Prostate gland (tissue), 2 donors: ENCODE data around the gene PRX. TPM values are rescaled to one million over a fixed set of nuclear protein-coding genes. Genes with fewer than 3 reads are reported as not detected.
"Not testable (repeated sequence)": the region's sequence is repeated elsewhere in the genome, so short reads cannot be mapped to it uniquely, and the experiment has no call there.

Source experiments
- DNase-seq: peaks from one replicate; pipeline ENCODE4 v3.0.0-alpha.2; 2019; ENCODE audit warnings: low spot score
- H3K27ac ChIP-seq, 2 donors: fragments of 200-600 bp; sonication (generic); 2 replicates each; pipeline ENCODE4 v1.5.1; 2017 to 2019
- H3K27me3 ChIP-seq: fragments of 200-600 bp; sonication (generic); replicated peaks from 2 replicates; pipeline ENCODE4 v1.5.1; 2019; ENCODE audit not compliant: insufficient read depth
- H3K36me3 ChIP-seq, 2 donors: fragments of 200-600 bp; sonication (generic); 1 replicate in 1 of 2; 2 replicates in 1 of 2; pipeline versions ENCODE4 v1.5.1 to v1.8.1; 2017 to 2019
- H3K4me1 ChIP-seq: fragments of 200-600 bp; sonication (generic); replicated peaks from 2 replicates; pipeline ENCODE4 v1.5.1; 2019
- H3K4me3 ChIP-seq, 2 donors: fragments of 200-600 bp; sonication (generic); 2 replicates each; pipeline ENCODE4 v1.5.1; 2017 to 2019
- H3K9me3 ChIP-seq: fragments of 200-600 bp; sonication (generic); 2 replicates; pipeline ENCODE4 v1.5.1; 2017
- CTCF ChIP-seq, 4 experiments: fragments of 200-600 bp in 2 of 4; fragments of 450-650 bp in 2 of 4; sonication (generic) in 2 of 4; IDR thresholded peaks; 1 replicate in 3 of 4; 2 replicates in 1 of 4; pipeline ENCODE4 v1.5.1; 2016 to 2019; ENCODE audit warnings: antibody characterized with exemption in 4 of 4, mild to moderate bottlenecking in 2 of 4, moderate library complexity in 2 of 4
- POLR2A ChIP-seq: fragments of 450-650 bp; IDR thresholded peaks from one replicate; pipeline ENCODE4 v1.6.1; 2016; ENCODE audit warnings: antibody characterized with exemption, mild to moderate bottlenecking
- POLR2AphosphoS5 ChIP-seq: sonication (generic); formaldehyde crosslinking; IDR thresholded peaks from one replicate; pipeline ENCODE4 v1.6.1; 2017; ENCODE audit warnings: antibody characterized with exemption
- WGBS: methylation state at CpG from one replicate; pipeline ENCODE4 v1.1.5; 2018; 5-methylcytosine and 5-hydroxymethylcytosine counted together
- intact Hi-C: fragments of 100-400 bp; cut with DNase I; formaldehyde crosslinking; loops from one replicate; pipeline ENCODE4 v1.14.2; 2022
- total RNA-seq, 2 donors: library from RNA; depleted of rRNA; stranded (reverse); fragments of >200 nt; gene quantifications; one replicate each; pipeline ENCODE4 v1.1.0, GENCODE V29; 2016

The PRX gene
- total RNA-seq, 2 donors from 2014 or later, result 4.1 to 10.7 TPM

DNA sequence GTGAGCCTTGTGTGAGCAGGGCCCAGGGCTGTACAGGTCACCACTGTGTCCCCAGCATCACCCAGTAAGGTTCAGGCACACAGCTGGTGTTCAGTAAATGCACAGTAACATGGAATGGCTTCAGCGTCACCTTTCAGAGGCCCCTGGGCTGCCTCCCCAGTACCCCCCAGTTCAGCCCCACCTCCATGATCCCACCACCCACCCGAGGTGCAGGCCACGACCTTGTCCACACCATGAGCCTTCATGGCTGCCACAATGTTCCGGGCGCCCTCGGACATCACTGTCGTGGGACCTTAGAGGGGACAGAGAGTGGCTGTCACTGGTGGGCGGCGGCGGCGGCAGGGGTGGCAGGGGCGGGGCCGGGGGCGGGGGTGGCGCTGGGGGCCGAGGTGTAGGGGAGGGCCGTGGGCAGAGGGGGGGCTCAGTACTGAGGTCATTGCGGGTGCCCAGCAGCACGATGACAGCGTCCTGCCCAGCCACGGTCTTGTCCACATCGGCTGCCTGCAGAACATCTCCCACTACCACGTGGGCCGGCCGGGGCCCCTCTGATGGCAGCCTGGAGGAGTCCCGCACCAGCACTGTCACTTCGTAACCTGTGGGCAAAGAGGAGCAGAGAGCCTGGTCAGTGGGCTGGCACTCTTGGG lies 44.9 kb upstream of the PRX start:
- 86% methylated on average over 27 of the region's 27 CpGs for WGBS

DNA sequence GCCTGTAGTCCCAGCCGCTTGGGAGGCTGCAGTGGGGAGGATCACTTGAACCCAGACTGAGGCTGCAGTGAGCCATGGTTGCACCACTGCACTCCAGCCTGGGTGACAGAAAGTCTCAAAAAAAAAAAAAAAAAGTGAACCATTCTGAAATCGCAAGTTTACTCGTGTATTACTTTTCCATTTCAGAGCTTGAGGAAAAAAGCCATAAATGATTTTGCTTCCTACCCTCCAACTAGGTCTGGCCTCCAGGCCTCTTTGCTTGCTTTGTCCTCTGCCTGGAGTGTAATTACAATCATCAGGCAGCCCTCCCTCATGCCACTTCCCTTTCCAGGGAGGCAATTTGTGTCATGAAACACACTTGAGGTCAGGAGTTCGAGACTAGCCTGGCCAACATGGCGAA lies 43.9 kb upstream of the PRX start:
- Histone ChIP-seq H3K36me3 (no peaks in the 10 kb centered on the region), H3K4me1 (peaks cover 11% of the 10 kb centered on the region), H3K9me3 (no peaks in the 10 kb centered on the region), H3K4me3 (no peak overlapping the region), H3K27ac (no peak overlapping the region), H3K27me3 (no peaks in the 10 kb centered on the region)
- intact Hi-C loops, result no loop called here
- no peak for DNase-seq
- 96% methylated on average over 5 of the region's 5 CpGs for WGBS
- TF ChIP-seq POLR2A, result no peak
- no peak for TF ChIP-seq CTCF (IDR thresholded peaks at IDR 0.05)
- TF ChIP-seq POLR2AphosphoS5, result no peak

More for the DNA sequence above, 44.9 kb upstream of the PRX start:
- TF ChIP-seq POLR2A (no peak), CTCF (IDR thresholded peaks at IDR 0.05) (no peak), POLR2AphosphoS5 (no peak)
- Histone ChIP-seq H3K27ac (no peak overlapping the region), H3K27me3 (no peaks in the 10 kb centered on the region), H3K36me3 (no peaks in the 10 kb centered on the region), H3K4me3 (no peak overlapping the region), H3K9me3 (no peaks in the 10 kb centered on the region), H3K4me1 (peaks cover 8% of the 10 kb centered on the region)
- intact Hi-C loops, result no loop called here
- no peak for DNase-seq

DNA sequence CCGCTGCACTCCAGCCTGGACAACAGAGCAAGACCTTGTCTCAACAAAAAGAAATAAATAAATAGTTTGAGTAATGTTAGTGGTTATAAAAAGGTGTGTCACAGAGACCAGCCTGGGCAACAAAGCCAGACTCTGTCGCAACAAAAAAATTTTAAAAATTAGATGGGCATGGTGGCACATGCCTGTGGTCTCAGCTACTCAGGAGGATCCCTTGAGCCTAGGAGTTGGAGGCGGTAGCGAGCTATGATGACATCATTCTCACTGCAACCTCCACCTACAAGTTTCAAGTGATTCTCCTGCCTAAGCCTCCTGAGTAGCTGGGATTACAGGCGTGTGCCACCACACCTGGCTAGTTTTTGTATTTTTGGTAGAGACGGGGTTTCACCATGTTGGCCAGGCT lies 40.8 kb upstream of the PRX start:
- H3K4me1 ChIP-seq, H3K9me3 ChIP-seq, H3K36me3 ChIP-seq, H3K27me3 ChIP-seq, intact Hi-C loops, H3K4me3 ChIP-seq, DNase-seq: not testable (repeated sequence)
- WGBS, result 81% methylated on average over 6 of the region's 6 CpGs
- H3K27ac ChIP-seq, result peak overlapping the region; percentile 55 to 77
- peak; percentile 24 for TF ChIP-seq POLR2AphosphoS5

DNA sequence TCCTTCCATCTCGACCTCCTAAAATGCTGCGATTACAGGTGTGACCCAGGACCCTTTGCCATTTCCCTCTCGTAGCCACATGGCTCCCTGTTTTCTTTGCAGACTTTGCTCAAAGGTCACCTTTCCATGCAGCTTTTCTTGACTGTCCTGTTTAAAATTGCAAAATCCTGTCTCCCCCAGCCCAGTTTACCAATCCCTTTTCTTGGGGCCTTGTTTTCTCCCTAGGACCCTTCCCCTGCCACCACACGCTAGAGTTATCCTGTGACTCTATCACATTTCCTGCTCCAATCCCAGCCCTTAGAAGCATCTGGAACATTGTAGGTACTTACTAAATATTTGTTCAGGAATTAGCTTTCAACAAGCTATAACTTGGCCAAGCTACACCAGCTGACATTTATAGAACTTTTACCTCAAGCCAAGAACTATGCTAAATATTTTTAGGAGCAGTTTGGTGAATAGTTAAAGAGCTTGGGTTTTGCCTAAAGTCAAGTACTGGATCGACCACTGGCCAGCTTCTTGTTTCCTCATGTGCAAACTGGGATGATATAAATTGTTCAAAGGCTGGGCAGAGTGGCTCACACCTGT lies 40.1 kb upstream of the PRX start:
- WGBS, result 48% methylated on average over 5 of the region's 5 CpGs
- no peaks in the 10 kb centered on the region for H3K27me3 ChIP-seq
- peak; percentile 91 for TF ChIP-seq POLR2AphosphoS5
- TF ChIP-seq POLR2A, result no peak
- peak overlapping the region; percentile 55 to 77 for H3K27ac ChIP-seq
- intact Hi-C loops, result no loop called here
- H3K36me3 ChIP-seq, result peaks cover 0 to 5% of the 10 kb centered on the region in 2 donors
- H3K4me1 ChIP-seq, result peaks cover 6% of the 10 kb centered on the region
- DNase-seq, result peak; percentile 59
- no peak overlapping the region for H3K4me3 ChIP-seq
- no peaks in the 10 kb centered on the region for H3K9me3 ChIP-seq

- no peak for DNase-seq
- no peak overlapping the region for H3K4me3 ChIP-seq
- H3K9me3 ChIP-seq, result no peaks in the 10 kb centered on the region
- peaks cover 0 to 5% of the 10 kb centered on the region in 2 donors for H3K36me3 ChIP-seq
- WGBS, result 72% methylated on average over 5 of the region's 5 CpGs
- no peaks in the 10 kb centered on the region for H3K27me3 ChIP-seq
- no peak for TF ChIP-seq POLR2A
- no peak for TF ChIP-seq CTCF (IDR thresholded peaks at IDR 0.05)
- TF ChIP-seq POLR2AphosphoS5, result no peak
- intact Hi-C loops, result no loop called here
- H3K27ac ChIP-seq, result peak overlapping the region; percentile 3 to 27
- H3K4me1 ChIP-seq, result peaks cover 6% of the 10 kb centered on the region
Measured at GRCh38 chr19:40452016-40452415, 38.8 kb upstream of the PRX start.

- intact Hi-C loops, result no loop called here
- Histone ChIP-seq H3K36me3 (peaks cover 0 to 5% of the 10 kb centered on the region in 2 donors), H3K27ac (no peak overlapping the region), H3K4me1 (peaks cover 10% of the 10 kb centered on the region), H3K27me3 (no peaks in the 10 kb centered on the region), H3K9me3 (no peaks in the 10 kb centered on the region), H3K4me3 (no peak overlapping the region)
- no peak for DNase-seq
- WGBS, result 89% methylated on average over 4 of the region's 4 CpGs
- no peak for TF ChIP-seq CTCF (IDR thresholded peaks at IDR 0.05)
- no peak for TF ChIP-seq POLR2AphosphoS5
- TF ChIP-seq POLR2A, result no peak
Measured at GRCh38 chr19:40450664-40451063, 37.5 kb upstream of the PRX start.
